ENCODE data around the gene MAN1C1. TPM values are rescaled to one million over a fixed set of nuclear protein-coding genes. Genes with fewer than 3 reads are reported as not detected.
A peak's percentile ranks its signal among the peaks of the same experiment; 100 is the strongest.

MAN1C1 gene
- total RNA-seq, 1 experiment from 2014 or later: 0.67 TPM

DNA sequence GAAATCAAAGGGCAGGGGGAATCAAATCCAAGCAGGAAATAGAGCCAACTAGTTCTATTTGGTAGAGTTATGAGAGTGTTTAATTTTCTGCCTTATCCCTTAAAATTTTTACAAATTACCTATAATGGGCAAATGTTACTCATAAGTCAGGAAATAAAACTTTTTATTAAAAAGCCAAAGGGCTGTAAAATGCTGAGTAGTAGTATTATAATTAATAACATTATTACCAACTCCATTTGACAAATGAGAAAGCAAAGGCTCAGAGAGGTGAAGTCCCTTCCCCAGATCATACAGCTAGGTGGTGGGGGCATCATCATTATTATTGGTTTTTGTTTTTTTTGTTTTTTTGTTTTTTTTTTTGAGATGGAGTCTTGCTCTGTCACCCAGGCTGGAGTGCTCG, 186.8 kb downstream of the MAN1C1 start:
- no peak for DNase-seq (ENCODE audit: low spot score)

DNA sequence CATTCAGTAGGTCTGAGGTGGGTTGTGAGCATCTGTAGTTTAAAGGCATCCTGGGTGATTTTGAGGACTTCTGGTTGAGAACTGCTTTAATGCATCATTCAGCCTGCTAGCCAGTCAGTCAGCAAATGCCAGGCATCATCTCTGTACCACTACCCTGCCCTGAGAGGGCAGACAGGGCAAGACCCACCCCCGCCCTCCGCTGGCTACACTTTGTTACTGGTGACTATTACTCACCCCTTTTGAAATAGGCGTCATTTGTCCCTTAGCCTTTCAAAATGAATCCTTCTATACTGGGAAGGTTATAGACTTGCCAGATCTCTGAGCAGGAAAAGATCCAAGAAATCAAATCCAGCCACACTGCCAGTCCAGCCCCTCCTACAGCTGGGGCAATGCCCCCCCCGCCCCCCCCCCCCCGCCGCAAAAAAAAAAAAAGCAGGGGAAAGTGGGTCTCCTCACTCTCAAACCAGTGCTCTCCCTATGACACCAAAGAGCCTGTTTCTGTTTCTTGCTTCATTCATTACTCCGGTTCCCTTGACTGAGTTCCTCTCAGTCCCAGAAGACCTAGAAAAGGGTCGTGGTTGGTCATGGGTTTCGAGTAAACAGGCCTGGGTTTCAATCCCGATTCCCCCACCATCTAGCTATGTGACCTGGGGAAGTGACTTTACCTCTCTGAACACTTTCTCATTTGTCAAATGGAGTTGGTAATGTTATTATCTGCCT, 187.8 kb downstream of the MAN1C1 start:
- DNase-seq (ENCODE audit: low spot score): peak; percentile 40

DNA sequence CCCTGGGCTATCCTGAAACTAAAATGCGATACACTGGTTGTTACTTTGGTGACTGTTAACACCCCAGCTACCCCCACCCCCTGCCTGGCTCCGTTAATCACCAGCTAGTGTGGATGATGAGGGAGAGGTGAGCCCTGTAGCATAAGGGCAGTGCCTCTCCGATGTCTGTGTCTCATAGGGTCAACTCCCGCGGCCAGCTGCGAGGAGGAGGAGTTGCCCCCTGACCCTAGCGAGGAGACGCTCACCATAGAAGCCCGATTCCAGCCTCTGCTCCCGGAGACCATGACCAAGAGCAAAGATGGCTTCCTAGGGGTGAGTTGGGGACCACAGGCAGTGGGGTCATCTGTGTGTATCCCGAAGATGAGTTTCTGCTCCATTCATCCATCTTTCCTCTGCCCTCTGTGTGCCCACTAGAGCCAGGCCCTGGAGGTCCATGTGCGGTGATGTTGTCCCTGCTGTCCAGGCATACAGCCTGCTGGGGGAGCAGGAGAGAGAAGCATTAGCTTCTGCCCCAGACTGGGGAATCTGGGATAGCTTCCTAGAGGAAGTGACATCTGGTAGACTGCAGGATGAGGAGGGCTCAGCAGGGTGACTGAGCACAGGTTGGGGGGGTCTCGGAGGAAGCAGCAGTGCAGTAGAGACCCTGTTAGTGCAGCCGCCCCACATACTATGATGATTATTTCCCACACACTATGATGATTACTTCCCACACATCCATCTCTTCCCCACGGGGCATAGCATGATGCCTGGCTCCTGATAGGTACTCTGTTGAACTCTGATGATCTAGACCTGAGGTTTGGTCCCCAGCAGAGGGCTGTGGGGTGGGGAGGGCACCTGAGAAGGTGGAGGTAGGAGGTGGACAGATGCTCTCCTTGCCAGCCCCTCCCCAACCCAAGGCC, 188.6 kb downstream of the MAN1C1 start:
- DNase-seq (ENCODE audit: low spot score): no peak

DNA sequence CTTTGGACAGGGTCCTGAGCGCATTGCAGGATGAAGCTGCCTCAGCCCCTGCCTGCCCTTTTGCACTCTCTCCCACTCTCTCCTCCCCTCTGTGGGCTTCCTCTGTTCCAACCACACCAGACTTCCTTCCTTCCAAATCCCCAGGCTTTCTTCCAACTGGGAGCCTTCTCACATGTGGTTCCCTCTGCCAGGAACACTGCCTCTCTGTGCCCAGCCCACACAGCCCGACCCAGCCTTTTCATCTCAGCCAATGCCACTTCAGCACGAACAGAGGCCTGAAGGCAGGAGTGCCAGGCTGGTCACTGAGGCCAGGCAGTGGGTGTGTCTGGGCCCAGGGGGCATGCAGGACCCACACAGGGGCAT, 189.3 kb downstream of the MAN1C1 start:
- DNase-seq (ENCODE audit: low spot score): no peak

GRCh38 chr1:25806418-25806817, 189.8 kb downstream of the MAN1C1 start:
- DNase-seq (ENCODE audit: low spot score): no peak

DNA sequence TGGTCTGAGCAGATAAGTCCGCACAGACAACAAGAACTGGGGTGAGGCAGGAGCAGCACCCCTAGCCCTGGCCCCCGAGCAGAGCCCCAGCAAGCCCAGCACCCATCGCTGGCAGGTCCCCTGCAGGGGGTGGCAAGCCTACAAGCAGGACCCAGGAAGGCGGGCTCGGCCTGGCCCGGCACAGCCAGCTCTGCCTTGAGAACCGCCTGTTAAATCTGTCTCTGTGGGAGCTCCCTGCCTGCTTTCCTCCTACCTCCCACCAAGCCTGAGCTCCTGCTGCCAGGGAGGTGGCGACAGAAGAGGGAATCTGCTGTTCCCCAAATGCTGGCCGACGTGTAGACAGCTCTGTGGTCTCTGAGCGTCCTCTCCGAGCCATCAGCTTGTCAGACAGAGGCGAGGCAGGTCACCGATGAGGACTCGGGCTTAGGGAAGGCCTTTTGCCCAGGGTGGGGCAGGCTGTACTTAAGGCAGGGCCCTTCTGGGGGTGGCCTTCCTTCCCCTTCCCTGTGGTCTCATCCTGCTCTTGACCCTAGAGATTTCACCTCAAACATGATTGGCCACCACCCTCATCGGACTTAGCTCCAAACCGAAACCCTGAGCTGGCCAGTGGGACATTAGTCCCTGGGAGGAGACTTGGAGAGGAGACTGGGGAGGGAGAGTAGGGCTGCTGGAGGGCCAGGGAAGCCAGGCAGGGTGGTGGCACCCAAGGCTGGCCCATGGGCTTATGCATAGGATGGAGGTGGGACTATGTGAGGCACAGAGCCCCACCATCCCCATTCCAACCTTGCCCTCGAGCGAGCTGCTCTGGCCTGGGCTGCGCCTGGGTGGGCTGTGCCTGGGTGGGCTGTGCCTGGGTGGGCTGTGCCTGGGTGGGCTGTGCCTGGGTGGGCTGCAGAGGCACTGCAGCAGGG, 191.1 kb downstream of the MAN1C1 start:
- no peak for DNase-seq (ENCODE audit: low spot score)

DNA sequence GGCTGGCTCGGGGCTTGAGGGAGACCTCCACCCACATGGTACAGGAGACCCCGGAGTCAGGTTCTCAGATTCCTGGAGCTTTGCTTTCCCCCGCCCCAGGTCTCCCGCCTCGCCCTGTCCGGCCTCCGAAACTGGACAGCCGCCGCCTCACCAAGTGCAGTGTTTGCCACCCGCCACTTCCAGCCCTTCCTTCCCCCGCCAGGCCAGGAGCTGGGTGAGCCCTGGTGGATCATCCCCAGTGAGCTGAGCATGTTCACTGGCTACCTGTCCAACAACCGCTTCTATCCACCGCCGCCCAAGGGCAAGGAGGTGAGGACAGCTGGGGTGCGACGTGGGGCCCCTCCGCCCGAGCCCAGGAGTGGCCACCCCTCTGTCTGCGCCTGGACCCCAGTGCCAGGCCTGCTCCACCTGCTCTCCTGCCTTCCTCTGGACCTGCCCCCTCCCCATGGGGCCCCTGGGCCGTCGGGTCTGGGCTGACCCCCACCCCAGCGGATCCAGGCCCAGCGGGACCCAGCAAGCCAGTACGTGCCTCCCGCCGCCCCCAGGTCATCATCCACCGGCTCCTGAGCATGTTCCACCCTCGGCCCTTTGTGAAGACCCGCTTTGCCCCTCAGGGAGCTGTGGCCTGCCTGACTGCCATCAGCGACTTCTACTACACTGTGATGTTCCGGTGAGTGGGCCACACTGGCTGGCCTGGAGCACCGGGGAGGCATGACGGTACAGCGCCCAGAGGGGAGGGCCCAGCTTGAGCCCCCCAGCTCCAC, 192.1 kb downstream of the MAN1C1 start:
- no peak for DNase-seq (ENCODE audit: low spot score)

DNA sequence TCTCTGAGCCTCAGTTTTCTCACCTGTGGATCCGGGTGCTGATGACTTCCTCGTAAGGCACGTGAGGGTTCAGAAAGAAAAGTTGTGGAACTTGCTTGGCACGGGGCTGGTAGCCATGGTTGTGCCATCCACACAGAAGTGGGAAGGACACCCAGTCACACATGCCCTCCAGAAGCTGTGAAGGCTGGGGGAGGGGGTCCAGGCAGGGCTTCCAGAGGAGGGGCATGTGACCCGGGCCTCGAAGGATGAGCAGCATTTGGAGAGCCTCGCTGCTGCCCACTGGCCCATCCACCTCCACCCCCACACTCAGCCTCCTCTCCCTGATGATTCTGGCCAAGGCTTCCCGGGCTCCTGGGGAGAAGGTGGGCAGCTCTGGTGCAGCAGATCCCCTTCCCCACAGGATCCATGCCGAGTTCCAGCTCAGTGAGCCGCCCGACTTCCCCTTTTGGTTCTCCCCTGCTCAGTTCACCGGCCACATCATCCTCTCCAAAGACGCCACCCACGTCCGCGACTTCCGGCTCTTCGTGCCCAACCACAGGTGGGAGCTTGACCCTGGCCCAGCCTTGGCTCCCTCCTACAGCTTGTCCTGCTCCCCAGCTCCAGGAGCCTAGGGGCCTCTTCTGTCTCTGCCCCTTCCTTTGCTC, 192.8 kb downstream of the MAN1C1 start:
- DNase-seq (ENCODE audit: low spot score): no peak

DNA sequence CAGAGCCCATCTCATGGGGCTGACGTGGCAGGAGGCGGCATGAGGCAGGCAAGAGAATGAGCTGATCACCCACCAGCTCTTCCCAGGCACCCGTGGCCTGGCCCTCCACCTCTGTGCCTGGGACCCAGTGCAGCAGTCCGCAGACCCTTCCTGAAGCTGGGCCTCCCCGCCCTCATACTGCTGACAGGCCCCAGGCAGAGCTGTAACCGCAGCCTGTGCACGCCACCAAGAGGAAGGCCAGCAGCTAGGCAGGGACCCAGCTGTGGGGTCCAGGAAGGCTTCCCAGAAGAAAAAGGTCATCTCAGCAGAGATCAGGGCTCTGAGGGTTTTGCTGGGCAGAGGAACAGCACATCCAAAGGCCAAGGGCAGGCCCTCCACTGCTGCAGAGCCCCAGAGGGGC, 193.3 kb downstream of the MAN1C1 start:
- DNase-seq (ENCODE audit: low spot score): no peak

DNA sequence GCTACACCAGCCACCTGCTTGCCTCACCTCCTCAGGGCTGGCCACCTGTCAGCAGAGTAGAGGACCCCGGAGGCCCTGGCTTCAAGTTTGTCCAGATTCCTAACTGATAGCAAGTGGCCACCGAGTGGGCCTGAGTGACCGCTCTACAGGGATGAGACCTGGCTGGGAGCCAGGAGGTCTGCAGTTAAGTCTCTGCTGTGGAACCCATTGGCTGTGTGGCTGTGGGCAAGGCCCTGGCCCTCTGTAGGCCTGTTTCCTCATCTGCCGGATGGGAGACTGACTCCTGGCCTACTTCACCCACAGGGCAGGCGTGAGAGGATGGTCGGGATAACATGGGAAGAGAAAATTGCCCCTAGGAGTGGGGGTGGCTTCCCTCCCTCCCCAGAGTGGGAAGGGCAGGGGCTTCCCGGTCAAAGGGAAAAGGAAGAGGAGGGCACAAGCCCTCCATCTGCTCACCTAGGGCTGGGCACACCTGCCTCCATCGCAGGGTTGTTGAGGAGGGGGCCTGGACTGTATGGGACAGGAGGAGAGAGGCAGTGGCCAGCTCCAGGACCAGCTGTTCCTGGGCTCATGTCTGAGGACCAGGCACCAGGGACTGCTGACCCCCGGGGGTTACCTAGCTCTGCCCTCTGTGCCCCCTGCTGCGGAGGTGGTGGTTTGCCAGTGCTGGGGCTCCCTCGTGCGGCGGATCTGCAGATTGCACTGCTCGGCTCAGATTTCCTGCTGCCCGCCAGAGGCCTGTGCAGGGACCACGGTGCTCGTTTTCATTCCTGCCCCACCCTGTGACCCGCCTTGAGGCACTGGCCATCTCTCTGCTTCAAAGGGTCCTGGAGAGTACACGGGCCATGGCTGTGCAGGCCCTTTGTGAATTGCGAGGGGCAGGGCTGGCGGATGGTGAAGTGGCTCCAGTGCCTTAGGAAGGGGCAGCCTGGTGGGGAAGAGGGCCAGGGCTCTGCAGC, 194.0 kb downstream of the MAN1C1 start:
- no peak for DNase-seq (ENCODE audit: low spot score)

DNA sequence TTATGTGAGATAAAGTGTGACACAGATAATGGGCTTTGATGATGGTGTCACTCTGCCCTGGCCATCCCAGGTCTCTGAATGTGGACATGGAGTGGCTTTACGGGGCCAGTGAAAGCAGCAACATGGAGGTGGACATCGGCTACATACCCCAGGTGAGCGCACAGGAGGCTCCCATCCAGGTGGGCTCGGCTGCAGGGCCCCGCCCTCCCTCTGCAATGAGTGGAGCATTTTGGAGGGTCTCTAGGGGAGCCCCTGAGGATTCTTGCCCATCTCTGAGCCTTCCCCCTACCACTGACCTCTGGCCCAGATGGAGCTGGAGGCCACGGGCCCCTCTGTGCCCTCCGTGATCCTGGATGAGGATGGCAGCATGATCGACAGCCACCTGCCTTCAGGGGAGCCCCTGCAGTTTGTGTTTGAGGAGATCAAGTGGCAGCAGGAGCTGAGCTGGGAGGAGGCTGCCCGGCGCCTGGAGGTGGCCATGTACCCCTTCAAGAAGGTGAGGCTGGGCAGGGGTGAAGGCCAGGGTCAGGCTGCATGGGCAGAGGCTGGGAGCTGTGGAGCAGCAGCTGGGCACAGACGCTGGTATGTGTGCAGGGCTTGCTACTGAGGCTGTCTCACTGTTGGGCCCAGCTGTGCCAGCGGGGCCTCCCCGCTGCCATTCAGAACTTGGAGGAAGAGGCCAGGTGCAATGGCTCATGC, 194.9 kb downstream of the MAN1C1 start:
- DNase-seq (ENCODE audit: low spot score): no peak

- no peak for DNase-seq (ENCODE audit: low spot score)
Measured at GRCh38 chr1:25813071-25813733, 196.6 kb downstream of the MAN1C1 start.

GRCh38 chr1:25813734-25814471, 197.3 kb downstream of the MAN1C1 start:
- no peak for DNase-seq (ENCODE audit: low spot score)

DNA sequence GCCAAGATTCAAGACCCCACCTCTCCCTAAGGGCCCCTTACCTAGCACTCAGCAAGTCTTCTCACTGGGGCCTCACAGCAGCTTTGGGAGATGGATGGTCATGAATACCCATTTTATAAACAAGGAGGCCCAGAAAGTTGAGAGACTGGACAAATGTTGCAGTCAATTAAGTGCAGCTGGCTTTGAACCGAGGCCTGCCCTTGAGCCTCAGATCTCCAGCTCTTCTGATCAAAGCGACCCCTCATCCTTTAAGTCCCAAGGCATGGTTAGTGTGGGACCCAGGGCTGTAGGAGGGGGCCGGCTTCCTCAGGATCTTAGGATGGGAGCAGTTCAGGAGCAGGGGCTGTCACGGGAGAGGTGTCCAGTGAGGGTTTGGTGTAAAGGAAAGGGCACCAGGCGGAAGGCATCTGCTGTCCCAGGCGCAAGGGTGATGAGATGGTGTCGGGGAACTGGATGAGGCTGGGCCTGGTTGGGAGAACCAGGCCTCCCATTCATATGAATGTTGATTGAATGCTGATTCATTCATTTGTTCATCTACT, 198.0 kb downstream of the MAN1C1 start:
- no peak for DNase-seq (ENCODE audit: low spot score)

DNA sequence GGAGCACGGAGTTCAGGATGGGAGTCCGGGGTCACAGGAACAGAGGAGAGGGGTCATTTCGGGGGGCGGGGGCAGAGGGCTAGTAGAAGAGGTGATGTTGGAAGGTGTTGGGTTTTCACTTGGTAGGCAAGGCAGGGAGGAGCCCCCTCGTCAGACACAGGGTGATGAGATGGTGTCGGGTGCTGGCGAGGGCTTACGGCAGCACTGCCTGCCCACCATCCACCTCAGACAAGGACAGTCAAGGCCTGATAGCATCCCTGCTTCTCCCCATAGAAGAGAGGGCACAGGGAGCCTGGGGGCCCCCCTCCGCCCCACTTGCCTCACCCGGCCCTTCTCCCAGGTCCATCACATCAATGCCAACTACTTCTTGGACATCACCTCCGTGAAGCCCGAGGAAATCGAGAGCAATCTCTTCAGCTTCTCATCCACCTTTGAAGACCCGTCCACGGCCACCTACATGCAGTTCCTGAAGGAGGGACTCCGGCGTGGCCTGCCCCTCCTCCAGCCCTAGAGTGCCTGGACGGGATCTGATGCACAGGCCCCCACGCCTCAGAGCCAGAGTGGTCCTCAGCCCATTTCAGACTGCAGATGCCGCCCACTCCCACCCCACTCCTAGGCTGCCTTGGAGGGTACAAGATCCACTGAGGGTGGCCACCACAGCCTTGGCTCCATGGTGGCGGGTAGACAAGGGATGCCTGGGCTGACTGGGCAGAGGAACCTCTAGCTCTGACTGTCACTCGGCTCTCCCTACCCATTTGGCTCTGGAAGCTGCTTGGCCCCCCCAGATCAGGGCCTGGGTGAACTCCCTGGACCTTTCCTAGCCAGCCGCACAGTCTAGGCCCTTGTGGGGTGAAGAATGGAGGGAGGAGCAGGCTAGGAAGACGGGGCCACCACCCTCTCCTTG, 198.9 kb downstream of the MAN1C1 start:
- no peak for DNase-seq (ENCODE audit: low spot score)

DNA sequence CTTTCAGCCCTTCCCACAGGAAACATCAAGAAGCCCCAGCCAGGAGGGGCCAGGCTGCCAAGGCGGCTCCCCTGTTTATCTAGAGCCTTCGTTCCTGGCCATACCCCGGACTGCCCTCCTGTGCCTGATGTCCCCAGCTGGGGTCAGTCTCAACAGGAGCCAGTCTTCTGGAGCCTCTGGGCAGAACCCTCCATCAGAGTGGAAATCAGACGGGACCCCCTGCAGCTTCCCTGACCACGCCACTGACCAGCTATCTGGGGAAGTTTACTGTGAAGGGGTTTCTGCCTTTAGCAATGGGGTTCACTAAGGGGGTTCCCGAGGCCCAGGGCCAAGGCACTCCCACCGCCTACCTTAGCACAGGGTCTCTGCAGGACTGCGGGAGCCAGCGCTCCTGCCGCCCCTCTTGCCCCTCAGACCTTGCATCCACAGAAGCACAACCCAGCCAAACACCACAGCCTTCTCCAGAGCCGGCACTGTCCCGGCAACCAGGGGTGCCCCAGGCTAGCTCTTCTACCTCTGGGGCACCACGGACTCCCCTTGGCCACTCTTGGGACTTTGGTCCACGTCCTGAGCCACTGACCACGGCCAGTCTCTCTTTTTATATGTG, 199.6 kb downstream of the MAN1C1 start:
- DNase-seq (ENCODE audit: low spot score): no peak

All from A172 (cell line).